Epithelial cell of alveolus of lung (primary cell): ENCODE data around the gene PATJ. TPM values are rescaled to one million over a fixed set of nuclear protein-coding genes. Genes with fewer than 3 reads are reported as not detected.

Experiments used
- total RNA-seq: library from RNA; depleted of rRNA; stranded (reverse); fragments of >200 nt; gene quantifications from 2 replicates; pipeline ENCODE4 v1.2.1, GENCODE V29; 2015

The PATJ gene
- total RNA-seq: 2.5 and 3.4 TPM in 2 replicates

DNA sequence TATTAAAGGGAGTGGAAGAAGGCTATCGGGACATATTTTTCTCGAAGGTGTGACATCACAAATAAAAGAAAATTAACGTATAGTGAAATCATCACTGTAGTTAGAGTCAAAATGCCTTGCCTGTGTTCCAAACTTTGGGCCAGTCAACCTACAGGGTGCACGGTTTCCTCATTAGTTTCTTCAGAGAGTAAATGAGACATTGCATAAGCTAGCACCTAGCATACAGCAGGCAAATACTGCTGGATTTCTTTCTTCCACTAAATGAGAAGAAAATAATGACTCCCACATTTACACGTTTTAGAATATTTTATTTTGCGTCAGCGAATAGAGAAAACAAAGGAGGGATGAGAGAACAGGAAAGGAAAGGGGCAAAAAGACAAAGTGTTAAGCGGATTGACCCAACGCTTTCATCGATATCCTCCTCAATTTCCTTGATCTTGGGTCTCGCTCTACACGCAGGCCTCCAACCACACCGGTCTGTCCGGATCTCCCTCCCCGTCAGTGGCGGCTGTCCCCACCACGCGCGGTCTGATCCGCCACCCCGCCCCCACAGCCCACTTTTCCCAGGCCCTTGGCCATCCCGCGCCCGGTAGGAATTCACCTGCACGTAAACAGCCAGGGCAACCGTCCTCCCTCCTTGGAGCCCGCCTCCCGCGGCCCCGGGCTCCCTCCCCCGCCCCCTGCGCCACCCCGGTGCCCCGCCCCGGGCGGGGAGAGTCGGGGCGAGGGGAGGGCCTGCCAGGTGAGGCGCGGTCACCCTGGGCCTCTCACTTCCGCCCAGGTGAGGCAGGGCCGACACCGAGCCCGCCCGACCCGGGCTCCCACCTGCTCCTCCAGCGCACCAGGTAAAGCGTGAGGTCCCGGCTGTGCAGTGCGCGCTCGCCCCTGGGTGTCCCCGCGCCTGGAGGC, at the start of gene PATJ:
TSS of gene PATJ (plus strand) at position 770 of the 909 bp plus-strand sequence. CDS start 20,413 bp downstream, outside the sequence.

DNA sequence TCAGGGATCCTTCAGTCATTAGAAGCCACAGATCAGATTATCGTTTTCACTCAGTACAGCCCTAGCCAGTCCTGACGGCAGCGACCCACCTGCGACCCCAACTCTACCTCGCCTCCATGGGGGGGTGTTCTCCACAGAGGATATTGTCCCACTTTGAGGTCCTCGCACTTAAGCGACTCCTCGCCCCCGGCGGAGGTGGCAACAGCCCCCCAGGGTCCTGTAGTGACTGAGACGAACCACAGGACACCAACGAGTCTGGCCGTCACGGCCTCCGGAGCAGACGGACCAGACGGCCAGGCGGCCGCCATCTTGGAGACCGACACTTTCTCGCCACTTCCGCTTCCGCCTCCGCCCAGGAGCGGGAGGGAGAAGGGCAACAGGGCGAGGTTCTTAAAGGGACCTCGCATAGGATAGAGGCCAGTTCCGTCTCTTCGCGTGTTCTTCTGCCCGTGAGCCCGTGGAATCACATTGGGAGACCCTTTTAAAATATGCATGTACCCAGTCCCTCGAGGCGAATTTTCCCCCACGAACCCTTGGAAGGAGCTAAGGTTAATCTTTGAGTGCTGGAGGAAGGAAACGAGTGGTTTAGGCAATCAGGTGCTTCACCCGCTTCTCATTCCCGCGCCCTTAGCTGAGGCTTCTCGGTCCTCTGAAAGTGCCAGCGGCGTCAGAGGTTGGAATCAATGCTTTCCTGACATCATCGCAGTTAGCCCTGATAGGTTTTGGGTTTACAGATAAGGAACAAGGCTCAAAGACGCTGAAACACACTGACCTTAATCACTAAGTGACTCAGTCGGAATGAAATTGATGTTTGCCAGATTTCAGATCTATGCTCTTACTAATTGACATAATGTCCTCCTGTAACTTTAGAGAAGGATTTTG, 17.2 kb upstream of the PATJ start, which contains the start of gene TM2D1:
TSS of gene TM2D1 (minus strand) at position 329 of the 882 bp plus-strand sequence. CDS start at position 308, 21 bp downstream.

DNA sequence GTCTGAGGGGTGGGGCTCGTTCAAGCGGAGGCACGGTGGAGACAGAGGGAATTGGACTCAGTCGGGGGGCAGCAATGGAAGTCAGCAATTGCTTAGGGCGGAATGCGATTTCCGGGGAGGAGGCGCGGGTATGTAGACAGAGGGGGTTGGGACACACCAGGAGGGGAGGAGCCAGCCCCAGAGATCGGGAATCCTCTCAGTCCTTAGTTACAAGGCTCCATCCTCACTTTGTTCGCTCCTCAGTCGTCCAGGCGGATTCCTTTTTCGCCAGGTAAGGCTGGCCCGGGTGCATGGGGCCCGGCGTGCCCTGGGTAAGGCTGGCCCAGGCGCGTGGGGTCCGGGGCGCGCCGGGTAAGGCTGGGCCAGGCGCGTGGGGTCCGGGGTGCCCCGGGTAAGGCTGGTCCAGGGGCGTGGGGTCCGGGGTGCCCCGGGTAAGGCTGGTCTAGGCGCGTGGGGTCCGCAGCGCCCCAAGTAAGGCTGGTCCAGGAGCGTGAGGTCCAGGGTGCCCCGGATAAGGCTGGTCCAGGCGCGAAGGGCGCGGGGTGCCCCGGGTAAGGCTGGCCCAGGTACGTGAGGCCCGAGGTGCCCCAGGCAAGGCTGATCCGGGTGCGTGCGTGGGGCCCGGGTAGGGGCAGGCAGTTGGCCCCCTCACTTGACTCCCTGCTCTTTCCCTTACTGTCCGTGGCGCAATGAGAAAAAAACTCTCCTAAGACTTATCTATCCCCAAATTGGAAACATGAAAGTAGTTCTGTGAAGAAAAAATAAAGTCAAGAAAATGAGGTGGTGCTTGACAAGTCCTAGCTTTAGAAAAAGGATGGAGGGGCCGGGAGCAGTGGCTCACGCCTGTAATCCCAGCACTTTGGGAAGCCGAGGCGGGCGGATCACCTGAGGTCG, 452.6 kb downstream of the PATJ start, which contains the start of gene L1TD1:
TSS of gene L1TD1 (plus strand) at position 199 of the 894 bp plus-strand sequence. CDS start 11,780 bp downstream, outside the sequence.

Other genes with a start within 250 kb of the PATJ start
- gene TM2D1, start 17.3 kb upstream of the PATJ start, total RNA-seq: 38.9 and 77.1 TPM in 2 replicates